Gastrocnemius medialis (tissue), 4 donors: Measurements from ENCODE around the gene CHCHD1.

Source experiments
- POLR2A ChIP-seq, 2 donors: fragments of 450-650 bp; IDR thresholded peaks; one replicate each; pipeline ENCODE4 v1.6.1; 2017; ENCODE audit warnings: antibody characterized with exemption in 2 of 2, mild to moderate bottlenecking in 2 of 2, moderate library complexity in 2 of 2
- TF ChIP-seq, protein P1 (sequence below), 5 experiments: fragments of 450-650 bp in 3 of 5; fragments of 200-600 bp in 2 of 5; sonication (generic) in 2 of 5; IDR thresholded peaks in 4 of 5; conservative IDR thresholded peaks in 1 of 5; 1 replicate in 4 of 5; 2 replicates in 1 of 5; pipeline ENCODE4 v1.5.1; 2016 to 2019; ENCODE audit warnings: antibody characterized with exemption in 5 of 5, mild to moderate bottlenecking in 3 of 5, moderate library complexity in 3 of 5

DNA sequence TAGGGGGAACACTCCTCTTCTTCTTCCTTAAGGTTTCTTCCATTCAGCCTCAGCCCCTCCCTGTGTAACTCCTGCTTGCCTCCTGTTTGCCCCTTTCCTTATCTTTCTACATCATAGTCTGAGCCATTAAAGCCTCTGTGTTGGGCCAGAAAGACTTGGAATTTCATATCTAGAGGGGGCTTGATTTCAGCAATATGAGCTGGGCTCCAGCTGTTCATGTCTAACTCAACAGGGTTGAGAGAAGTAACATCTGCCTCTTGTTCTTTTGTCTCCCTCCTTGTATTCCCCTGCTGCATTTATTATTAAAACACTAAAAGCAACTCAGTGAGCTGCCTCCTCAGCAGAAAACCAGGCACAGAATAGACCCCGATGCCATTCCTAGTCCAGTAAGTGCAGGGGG, 20.1 kb upstream of the CHCHD1 start:
- TF ChIP-seq, protein P1, sequence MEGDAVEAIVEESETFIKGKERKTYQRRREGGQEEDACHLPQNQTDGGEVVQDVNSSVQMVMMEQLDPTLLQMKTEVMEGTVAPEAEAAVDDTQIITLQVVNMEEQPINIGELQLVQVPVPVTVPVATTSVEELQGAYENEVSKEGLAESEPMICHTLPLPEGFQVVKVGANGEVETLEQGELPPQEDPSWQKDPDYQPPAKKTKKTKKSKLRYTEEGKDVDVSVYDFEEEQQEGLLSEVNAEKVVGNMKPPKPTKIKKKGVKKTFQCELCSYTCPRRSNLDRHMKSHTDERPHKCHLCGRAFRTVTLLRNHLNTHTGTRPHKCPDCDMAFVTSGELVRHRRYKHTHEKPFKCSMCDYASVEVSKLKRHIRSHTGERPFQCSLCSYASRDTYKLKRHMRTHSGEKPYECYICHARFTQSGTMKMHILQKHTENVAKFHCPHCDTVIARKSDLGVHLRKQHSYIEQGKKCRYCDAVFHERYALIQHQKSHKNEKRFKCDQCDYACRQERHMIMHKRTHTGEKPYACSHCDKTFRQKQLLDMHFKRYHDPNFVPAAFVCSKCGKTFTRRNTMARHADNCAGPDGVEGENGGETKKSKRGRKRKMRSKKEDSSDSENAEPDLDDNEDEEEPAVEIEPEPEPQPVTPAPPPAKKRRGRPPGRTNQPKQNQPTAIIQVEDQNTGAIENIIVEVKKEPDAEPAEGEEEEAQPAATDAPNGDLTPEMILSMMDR (IDR thresholded peaks at IDR 0.05 in 4 of 5, conservative IDR thresholded peaks at IDR 0.05 in 1 of 5): no peak
- no peak for TF ChIP-seq POLR2A (IDR thresholded peaks at IDR 0.05)
